Measurements from ENCODE around the gene SIGLEC11.
"Not testable (repeated sequence)": the region's sequence is repeated elsewhere in the genome, so short reads cannot be mapped to it uniquely, and the experiment has no call there.

The SIGLEC11 gene

DNA sequence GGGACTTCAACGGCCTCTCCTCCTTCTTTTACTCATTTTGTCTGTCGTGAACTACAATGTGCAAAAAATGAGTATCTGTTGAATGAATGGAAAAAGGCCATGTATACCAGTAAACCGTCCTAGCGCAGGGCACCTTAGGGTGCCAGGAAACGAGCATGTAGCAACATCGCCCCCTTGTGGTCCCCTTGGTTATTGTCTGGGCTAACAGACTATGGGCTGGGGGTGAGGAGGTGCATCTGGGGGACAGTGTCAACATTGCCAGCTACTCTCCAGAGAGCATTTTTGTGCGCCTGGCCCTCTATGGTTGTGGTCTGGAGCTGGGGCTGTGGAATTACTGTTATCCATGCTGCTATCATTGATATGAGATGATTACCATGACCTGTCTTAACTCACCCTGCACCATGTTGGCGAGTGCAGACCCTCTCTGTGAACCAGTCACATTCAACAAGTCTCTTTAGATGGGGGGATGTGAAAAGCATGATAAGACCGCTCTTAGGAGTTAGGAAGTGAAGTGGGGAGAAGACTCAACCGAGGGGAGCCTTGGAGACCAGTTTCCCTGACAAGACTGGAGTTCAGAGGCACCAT is 22.8 kb upstream of the SIGLEC11 start:
- peak; percentile 59 to 85 (median 74) for DNase-seq (ENCODE audit: low read depth in 2 of 3, low spot score in 1 of 3)

DNA sequence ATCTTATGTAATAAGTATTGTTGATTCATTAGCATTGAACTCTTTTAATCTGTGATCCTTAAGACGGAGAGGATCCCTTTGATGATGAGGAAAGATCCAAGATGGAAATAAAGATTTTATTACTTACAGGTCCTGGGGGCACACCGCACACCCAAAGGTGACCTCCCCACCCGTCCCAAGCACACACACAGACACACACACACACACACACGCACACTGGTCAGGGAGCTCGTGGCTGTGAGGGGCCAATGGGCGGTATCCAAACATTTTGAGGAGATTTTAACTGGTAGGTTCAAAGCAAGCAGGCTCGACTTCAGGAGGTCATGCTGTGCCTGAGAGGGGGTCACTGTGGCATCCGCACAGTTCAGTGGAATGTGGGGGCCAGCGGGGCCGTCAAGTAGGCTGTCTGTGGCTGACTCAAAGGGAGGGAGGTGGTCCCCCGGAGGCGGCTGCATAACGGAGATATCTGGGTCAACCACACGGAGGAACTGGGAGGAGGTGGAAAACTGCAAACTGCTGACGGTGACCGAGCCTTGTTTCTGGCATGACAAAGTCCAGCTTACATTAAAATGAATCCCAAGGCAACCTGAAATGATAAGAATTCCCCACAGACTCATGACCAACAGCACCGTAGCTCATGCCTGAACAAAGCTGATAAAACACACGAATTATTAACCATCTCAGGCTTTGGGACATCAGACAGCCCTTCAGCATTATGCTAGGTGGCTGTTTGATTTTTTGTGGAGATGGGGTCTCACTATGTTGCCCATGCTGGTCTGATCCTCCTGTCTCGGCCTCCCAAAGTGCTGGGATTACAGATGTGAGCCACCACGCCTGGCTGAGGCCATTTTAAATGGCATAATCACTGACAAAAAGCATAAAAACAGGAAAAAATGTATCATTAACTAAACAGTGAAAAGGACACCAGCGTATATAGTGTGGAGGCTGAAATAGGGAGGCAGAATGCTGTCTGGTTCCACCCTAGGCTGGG is 20.9 kb upstream of the SIGLEC11 start:
- no peak for DNase-seq (ENCODE audit: low read depth in 2 of 3, low spot score in 1 of 3)

GRCh38 chr19:49978324-49978723 is 17.4 kb upstream of the SIGLEC11 start:
- DNase-seq (ENCODE audit: low read depth in 2 of 3, low spot score in 1 of 3), result no peak

- DNase-seq (ENCODE audit: low read depth in 2 of 3, low spot score in 1 of 3), result no peak
Observed at GRCh38 chr19:49977881-49978280, 16.9 kb upstream of the SIGLEC11 start.

GRCh38 chr19:49977076-49977475 is 16.1 kb upstream of the SIGLEC11 start:
- no peak for DNase-seq (ENCODE audit: low read depth in 2 of 3, low spot score in 1 of 3)

DNA sequence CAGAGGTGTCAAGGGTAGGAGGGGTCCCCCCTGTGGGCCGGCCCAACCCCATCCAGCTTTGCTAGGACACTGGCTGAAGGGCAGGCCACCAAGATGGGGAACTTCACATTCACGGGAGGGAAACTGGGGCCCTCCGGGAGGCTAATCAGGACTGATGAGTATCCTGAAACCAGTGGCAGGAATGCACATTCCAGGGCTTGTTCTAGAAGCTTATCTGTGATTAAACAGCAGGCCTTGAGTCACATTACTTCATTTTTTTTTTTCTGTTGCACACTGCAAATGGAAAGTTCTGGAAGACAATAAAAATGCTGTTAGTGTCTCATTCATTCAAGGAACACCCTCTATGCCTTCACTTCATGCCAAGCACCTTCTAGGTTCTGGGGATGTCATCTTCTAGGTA is 15.5 kb upstream of the SIGLEC11 start:
- DNase-seq (ENCODE audit: low read depth in 2 of 3, low spot score in 1 of 3), result no peak

DNA sequence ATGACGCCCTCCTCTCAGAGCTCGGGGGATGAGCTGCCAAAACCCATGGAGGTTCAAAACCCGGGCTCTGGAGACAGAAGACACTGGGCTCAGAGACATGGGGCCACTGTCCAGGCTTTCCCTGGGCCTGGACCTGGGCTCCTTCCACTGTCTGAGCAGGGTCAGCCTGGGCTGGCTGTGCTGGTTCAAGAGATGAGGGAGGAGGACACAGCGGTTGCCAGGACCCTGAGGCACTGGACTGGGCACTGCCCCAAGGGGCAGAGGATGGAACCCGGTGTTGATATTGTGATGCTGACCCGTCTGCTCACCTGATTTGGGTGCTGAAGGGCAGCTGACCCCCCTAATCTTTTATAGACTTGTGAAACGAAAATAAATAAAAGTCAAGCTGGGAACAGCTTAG is 14.1 kb upstream of the SIGLEC11 start:
- DNase-seq (ENCODE audit: low read depth in 2 of 3, low spot score in 1 of 3), result no peak

DNA sequence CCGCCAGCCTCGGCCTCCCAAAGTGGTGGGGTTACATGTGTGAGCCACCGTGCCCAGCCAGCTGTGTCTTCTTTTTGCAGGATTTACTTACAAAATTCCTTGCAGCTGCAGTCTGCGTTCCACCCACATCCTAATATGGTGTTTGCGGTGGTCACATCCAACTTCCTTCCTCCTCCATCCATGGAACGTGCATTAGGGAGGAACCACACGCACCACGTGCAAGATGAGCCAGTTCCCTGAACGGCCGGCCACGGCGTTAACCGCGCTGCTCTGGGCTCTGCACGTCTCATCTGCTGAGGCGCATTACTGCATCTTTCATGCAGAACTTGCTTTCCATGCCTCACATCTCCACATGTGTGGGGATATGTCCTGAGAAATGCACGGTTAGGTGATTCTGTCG is 13.0 kb upstream of the SIGLEC11 start:
- DNase-seq (ENCODE audit: low read depth in 2 of 3, low spot score in 1 of 3), result no peak

- DNase-seq (ENCODE audit: low read depth in 2 of 3, low spot score in 1 of 3), result no peak
Observed at GRCh38 chr19:49972841-49973240, 11.9 kb upstream of the SIGLEC11 start.

DNA sequence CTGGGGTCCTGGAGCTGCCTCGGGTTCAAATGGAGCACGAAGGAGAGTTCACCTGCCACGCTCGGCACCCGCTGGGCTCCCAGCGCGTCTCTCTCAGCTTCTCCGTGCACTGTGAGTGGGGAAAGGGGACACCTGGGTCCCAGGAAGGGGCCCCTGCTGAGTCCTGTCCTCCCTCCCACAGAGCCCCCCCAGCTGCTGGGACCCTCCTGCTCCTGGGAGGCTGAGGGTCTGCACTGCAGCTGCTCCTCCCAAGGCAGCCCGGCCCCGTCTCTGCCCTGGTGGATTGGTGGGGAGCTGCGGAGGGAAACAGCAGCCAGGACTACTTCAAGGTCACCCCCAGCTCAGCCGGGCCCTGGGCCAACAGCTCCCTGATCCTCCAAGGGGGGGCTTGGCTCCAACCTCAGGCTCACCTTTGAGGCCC is 11.0 kb upstream of the SIGLEC11 start:
- no peak for DNase-seq (ENCODE audit: low read depth in 2 of 3, low spot score in 1 of 3)

DNA sequence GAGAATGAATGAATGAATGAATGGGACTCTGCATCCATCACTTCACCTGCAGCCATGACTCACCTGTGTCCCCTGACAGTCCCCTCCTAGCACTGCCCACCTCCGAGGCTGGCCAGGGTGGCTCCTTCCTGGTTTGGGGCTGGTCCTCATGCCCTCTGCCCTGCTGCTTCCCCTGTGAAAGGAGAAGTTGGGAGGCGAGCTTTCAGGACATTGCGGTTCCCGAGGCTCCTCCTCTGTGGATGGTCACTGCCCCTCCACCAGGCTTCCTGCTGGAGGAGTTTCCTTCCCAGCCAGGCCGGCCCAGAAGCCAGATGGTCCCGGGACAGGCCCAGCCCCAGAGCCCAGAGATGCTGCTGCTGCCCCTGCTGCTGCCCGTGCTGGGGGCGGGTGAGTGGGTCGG is 8.4 kb upstream of the SIGLEC11 start:
- not testable (repeated sequence) for DNase-seq (ENCODE audit: low read depth in 2 of 3, low spot score in 1 of 3)

GRCh38 chr19:49968279-49968922 is 7.4 kb upstream of the SIGLEC11 start:
- no peak for DNase-seq (ENCODE audit: low read depth in 2 of 3, low spot score in 1 of 3)

DNA sequence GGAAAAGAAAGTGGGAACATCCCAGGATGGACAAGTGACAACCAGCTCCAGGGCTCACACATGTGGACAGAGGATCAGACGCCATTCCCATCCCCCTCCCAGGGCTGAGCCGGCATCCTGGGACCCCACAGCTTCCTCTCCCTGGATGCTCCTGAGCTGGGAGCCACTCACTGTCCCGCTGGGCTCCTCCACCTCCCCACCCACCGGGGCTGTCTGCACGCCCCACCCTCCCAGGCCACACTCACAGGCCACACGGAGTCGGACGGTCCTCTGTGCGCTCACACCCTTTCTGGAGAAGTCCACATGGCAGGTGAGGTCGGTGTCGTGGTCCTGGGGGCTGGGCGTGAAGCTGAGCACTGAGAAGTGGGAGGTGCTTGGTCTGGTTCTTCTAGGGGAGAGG is 1.1 kb downstream of the SIGLEC11 start:
- DNase-seq (ENCODE audit: low read depth in 2 of 3, low spot score in 1 of 3), result not testable (repeated sequence)

DNA sequence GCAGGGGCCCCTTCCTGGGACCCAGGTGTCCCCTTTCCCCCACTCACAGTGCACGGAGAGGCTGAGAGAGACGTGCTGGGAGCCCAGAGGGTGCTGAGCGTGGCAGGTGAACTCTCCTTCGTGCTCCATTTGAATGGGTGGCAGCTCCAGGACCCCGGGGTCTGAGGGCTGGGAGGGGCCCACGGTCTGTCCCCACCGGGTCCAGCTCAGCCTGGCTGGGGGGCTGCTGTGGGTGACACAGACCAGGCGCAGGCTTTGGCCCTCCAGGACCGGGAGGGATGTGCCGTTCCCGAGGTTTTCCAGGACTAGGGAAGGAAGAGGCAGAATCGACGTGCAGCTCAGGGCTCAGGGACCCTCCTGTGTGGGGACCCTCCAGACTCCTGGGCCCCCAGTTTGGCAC is 2.4 kb downstream of the SIGLEC11 start:
- not testable (repeated sequence) for DNase-seq (ENCODE audit: low read depth in 2 of 3, low spot score in 1 of 3)

- DNase-seq (ENCODE audit: low read depth in 2 of 3, low spot score in 1 of 3), result not testable (repeated sequence)
Observed at GRCh38 chr19:49958144-49958543, 2.8 kb downstream of the SIGLEC11 start.

GRCh38 chr19:49957262-49957915 is 3.6 kb downstream of the SIGLEC11 start:
- DNase-seq (ENCODE audit: low read depth in 2 of 3, low spot score in 1 of 3), result no peak

- no peak for DNase-seq (ENCODE audit: low read depth in 2 of 3, low spot score in 1 of 3)
Observed at GRCh38 chr19:49956115-49956495, 4.9 kb downstream of the SIGLEC11 start.

- no peak for DNase-seq (ENCODE audit: low read depth in 2 of 3, low spot score in 1 of 3)
Observed at GRCh38 chr19:49954933-49955332, 6.0 kb downstream of the SIGLEC11 start.

GRCh38 chr19:49954092-49954829 is 6.7 kb downstream of the SIGLEC11 start:
- DNase-seq (ENCODE audit: low read depth in 2 of 3, low spot score in 1 of 3), result no peak

GRCh38 chr19:49953416-49953815 is 7.6 kb downstream of the SIGLEC11 start:
- DNase-seq (ENCODE audit: low read depth in 2 of 3, low spot score in 1 of 3), result no peak

DNA sequence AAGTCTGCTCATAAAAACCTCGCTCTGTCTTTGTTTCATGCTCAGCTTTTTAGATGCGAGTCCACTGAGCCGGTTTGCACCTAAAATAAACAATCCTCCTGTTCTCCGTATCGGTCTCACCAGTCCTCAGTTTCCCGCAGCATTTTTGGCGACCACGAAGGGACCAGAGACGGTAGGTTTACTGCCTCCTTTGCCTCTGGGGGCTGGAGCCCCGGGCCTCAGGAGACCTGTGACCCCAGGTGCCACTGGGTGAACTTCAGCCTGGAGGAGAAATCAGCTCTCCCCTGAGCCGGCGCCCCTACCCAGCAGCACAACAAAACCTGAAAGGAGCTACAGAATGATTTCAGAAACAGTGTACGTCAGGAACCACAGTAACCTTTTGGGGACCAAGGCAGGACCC is 8.1 kb downstream of the SIGLEC11 start:
- DNase-seq (ENCODE audit: low read depth in 2 of 3, low spot score in 1 of 3), result no peak

Measured in stimulated activated CD4-positive, alpha-beta T cell treated with anti-CD3 and anti-CD28 coated beads, Interleukin-12 subunit alpha, Interleukin-12 subunit beta, amount 100 ng/mL, for 48 hours (primary cell).